Fibroblast of villous mesenchyme (primary cell): ENCODE results near the gene CDHR3. TPM values are rescaled to one million over a fixed set of nuclear protein-coding genes. Genes with fewer than 3 reads are reported as not detected.

ENCODE experiments used
- DNase-seq: peaks from one replicate; pipeline ENCODE4 v3.0.0-alpha.2; 2010; ENCODE audit warnings: low read depth
- H3K4me3 ChIP-seq: 2 replicates; pipeline ENCODE4 v1.5.1; 2011; ENCODE audit warnings: low read depth, mild to moderate bottlenecking, low read length
- CTCF ChIP-seq: IDR thresholded peaks from 2 replicates; pipeline ENCODE4 v1.5.1; 2012; ENCODE audit warnings: low read depth, mild to moderate bottlenecking, low read length; ENCODE audit not compliant: insufficient read depth
- total RNA-seq: library from RNA; depleted of rRNA; stranded (reverse); fragments of >200 nt; gene quantifications from 2 replicates; pipeline ENCODE4 v1.2.3, GENCODE V29; 2012

Gene CDHR3
- total RNA-seq, 1 donor, result 9.1 TPM

DNA sequence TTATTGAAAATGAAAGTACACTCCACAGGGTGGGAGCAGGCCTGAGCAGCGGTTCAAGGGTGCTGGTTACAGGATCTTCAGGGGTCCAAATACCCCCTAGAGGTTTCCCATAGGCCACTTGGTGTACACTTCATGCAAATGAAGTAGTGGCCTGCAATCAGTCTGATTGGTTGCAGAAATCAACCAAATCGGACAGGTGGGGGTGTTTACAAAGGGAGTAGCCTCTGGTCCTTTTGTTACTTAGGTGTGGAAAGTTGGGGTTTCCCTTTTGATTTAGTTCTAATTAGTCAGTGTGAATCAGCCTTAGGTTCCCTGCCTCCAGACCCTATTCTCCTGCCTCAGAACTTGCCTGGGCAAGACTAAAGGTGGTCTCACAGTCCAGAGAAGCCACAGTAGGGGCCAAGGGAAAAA, 99.5 kb downstream of the CDHR3 start:
- H3K4me3 ChIP-seq, result no peak overlapping the region
- DNase-seq, result no peak
- no peak for TF ChIP-seq CTCF

GRCh38 chr7:106063024-106063423, 100.0 kb downstream of the CDHR3 start:
- no peak for DNase-seq
- no peak overlapping the region for H3K4me3 ChIP-seq
- no peak for TF ChIP-seq CTCF

- no peak overlapping the region for H3K4me3 ChIP-seq
- no peak for TF ChIP-seq CTCF
- DNase-seq, result no peak
These were observed 100.6 kb downstream of the CDHR3 start for GRCh38 chr7:106063692-106064091.

- TF ChIP-seq CTCF, result no peak
- DNase-seq, result no peak
- H3K4me3 ChIP-seq, result no peak overlapping the region
These were observed 101.3 kb downstream of the CDHR3 start for GRCh38 chr7:106064316-106064715.

GRCh38 chr7:106064771-106065574, 101.9 kb downstream of the CDHR3 start:
- no peak for TF ChIP-seq CTCF
- H3K4me3 ChIP-seq, result peak overlapping the region; percentile 2
- DNase-seq, result peak; percentile 83

DNA sequence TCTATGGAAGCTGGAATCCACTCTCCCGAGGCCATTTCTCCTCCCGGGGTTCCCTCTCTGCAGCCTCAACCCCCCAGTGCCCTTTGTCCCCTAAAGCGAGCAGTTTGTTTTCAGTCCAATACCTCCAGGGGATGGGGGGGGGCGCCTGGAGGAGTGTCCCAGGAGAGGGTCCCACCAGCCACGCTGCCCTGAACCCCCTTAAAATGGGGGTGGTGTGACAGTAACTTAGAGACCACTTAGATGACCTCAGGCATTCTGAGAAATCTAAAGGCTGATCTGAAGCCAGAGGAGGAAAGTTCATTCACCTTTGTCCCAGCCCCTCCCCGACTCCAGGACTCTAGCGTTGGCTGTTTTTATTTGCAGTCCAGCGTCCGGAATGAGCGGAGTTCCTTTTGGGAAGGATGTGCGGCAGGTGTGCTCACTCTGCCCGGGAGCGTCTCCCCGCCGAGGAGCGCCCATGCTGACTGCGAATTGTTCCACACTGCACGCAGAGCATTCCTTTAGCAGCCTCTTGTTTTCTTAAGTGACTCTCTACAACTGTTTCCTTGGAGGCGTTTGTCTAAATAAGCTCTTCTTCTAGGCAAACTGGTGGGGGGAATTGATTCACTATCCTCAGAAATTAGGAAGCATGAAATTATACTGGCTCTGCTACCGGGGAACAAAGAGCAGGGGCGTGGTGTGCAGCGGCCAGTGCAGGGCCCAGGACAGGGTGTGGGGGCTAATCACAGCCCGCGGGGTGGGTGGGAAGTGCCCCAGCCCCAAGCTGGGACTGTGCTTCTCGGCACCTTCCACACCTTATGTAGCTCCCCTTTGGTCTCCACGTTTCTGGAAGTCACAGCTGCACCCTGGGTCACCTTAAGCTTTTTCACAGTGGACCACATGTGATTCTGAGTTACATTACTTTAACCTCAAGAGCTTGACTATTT, 102.8 kb downstream of the CDHR3 start:
- TF ChIP-seq CTCF, result no peak
- no peak for DNase-seq
- H3K4me3 ChIP-seq, result peak overlapping the region; percentile 2
